Measurements from ENCODE around the gene SCAMP5.

DNA sequence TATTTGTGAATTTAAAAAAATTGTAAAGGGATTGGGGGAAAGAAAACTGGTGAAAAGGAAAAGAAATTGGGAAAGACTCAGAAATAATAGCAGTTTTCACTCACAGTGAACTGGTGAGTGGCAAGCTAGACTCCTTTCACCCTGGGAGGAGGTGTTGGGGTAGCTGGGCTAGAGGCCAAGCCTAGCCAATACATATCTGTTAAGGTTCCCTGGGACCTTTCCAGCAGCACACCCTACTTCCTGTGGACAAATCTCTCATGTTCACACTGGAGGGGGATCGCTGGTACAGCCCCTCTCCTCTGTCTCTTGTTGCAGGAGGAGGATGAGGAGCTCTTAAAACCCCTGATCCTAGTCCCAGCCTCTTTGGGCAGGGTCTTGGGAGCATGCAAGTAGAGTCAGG is 35.1 kb upstream of the SCAMP5 start:
- TF ChIP-seq EP300 (IDR thresholded peaks at IDR 0.05) (no peak), POLR2AphosphoS5 (IDR thresholded peaks at IDR 0.05) (no peak)
- TF ChIP-seq, protein P1, sequence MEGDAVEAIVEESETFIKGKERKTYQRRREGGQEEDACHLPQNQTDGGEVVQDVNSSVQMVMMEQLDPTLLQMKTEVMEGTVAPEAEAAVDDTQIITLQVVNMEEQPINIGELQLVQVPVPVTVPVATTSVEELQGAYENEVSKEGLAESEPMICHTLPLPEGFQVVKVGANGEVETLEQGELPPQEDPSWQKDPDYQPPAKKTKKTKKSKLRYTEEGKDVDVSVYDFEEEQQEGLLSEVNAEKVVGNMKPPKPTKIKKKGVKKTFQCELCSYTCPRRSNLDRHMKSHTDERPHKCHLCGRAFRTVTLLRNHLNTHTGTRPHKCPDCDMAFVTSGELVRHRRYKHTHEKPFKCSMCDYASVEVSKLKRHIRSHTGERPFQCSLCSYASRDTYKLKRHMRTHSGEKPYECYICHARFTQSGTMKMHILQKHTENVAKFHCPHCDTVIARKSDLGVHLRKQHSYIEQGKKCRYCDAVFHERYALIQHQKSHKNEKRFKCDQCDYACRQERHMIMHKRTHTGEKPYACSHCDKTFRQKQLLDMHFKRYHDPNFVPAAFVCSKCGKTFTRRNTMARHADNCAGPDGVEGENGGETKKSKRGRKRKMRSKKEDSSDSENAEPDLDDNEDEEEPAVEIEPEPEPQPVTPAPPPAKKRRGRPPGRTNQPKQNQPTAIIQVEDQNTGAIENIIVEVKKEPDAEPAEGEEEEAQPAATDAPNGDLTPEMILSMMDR (IDR thresholded peaks at IDR 0.05): no peak

All from esophagus muscularis mucosa (tissue), 4 donors.